GM19452 (cell line): Measurements from ENCODE around the gene CYP19A1.
"Not testable (repeated sequence)": the region's sequence is repeated elsewhere in the genome, so short reads cannot be mapped to it uniquely, and the experiment has no call there.

ENCODE experiments used
- ATAC-seq: cut with Tn5 transposase; IDR thresholded peaks from one replicate; pipeline ENCODE4 v1.9.1; 2021; ENCODE audit not compliant: unreplicated experiment

Gene CYP19A1

DNA sequence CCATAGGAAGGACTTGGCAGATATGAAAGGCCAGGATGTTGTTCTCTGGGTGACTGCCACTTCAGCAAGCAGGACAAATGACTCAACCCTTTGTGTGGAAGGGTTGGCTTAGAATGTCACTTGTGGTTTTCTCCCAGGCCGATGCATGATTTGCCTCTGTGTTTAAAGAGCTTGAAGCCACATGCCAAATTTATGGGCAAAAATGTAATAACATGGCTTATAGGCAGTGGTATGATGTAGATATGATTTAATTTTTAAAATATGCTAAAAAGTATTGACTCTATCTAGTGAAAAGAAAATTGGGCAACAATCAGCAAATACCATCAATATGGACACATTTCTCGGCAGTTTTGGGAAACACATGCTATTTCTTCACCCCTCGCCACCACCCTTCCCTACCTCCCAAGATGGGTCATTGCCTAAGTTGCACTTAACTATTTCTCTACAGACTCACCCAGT lies 114.6 kb downstream of the CYP19A1 start:
- ATAC-seq, result no peak

DNA sequence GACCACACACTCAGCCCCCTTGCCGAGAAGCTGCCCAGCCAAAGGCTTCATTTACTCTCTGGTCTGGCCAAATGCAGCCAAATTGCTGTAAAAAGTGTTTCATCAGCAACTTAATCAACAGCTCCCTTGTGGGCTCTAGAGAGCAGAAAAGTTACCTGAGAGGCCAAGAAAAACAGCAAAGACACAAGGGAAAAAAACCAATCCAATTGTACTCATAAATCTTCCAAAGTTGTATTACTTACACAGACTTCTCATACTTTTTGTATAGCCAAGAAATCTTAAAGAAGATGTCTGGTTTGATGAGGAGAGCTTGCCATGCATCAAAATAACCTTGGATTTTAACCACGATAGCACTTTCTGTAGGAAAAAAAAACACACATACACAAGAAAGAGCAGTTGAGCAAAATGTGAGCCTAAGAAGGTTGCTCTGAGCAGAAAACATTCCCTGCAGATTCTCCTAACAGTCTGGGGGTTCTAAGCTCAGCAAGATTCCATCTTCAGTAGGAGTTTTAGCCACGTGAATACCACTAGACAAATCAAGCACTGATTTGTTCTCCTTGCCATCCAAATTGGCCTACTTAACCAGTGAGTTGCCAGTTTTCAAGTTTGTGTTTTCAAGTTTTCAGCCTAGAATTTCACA lies 120.0 kb downstream of the CYP19A1 start:
- no peak for ATAC-seq

DNA sequence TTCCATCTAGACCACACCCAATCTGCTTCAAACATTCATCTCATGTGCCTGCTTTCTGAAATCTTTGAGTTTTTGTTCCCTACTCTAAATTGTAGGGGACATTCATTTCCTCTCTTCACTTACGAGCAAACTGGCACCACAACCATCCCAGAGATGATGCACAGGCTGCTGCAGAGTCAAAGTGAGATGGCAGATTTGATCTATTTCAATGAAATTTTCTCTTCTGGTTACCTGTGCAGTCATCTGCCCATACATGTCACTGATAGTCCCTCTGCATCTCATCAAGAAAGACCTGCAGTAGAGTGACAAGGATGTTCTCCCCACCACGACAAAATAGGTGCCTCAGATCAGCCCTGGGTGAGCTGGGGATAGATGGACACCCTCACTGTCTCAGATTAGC lies 125.5 kb downstream of the CYP19A1 start:
- no peak for ATAC-seq

DNA sequence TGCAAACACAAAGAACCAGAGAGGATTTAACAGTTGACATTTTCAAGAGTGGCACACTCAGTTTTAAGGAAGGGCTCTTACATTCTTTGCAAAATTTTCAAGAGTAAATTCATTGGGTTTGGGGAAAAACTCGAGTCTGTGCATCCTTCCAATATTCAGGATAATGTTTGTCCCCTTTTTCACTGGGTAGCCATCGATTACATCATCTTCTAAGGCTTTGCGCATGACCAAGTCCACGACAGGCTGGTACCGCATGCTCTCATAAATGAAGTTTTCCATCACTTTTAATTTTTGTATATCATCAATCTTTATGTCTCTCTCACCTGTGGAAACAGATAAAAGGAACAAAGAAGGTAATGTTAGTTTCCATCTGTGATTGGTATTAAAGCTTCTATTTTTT lies 126.2 kb downstream of the CYP19A1 start:
- ATAC-seq, result no peak

DNA sequence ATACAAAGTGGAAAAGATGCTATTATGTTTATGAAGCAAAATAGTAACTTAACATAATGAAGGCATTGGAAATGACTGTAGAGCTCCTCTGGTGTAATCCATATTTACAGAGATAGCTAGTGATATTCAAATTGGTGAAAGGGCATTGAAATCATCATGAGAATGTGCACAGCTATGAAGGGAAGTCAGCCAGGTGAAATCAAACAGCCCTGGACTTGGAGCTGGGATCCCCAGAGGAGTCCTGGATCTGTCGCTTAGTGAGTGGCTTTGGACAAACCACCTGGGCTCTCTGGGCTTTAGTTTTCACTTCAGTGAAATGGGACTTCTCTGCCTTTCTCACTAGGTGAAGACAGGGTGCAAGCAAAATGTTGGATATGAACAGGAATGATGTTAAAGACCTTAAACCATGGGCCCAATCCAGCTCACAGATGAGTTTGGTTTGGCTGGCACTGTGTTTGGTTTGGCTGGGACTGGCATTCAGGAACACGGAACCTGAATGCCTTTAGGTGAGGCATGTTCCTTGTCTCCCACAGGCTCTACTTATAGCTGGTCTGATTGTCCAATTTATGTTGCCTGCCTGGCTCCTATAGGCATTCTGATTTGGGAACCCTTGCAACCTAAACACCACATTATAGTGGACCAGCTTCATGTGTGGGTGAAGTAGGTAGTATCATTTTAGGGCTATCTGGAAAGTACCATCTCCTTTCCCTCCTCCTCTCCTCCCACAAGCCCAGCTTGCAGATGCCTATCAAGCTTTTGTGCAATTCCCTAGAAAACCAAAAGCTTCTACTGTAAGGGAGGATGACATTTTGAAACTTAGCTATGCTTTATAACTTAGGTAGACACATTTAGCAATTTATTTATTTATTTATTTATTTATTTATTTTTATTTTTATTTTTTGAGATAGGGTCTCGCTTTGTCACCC lies 133.1 kb downstream of the CYP19A1 start:
- ATAC-seq, result no peak

DNA sequence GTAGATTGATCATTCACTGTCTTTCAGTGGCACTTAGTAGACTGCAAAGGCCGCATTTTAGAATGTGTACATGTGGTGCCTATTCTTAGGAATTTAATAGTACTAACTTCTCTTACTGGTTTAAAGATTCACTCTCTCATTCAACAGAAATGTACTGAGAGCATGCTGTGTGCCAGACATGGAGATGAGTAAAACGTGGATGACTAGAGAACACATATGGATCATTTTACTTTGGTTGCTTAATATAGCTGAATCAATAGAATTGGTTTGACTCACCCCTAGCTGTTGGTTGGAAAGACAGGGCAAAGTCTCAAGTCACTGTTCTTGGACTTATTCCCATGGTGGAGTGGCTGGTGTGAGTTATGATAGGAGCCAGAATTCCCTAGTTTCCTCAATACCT lies 134.6 kb downstream of the CYP19A1 start:
- no peak for ATAC-seq

DNA sequence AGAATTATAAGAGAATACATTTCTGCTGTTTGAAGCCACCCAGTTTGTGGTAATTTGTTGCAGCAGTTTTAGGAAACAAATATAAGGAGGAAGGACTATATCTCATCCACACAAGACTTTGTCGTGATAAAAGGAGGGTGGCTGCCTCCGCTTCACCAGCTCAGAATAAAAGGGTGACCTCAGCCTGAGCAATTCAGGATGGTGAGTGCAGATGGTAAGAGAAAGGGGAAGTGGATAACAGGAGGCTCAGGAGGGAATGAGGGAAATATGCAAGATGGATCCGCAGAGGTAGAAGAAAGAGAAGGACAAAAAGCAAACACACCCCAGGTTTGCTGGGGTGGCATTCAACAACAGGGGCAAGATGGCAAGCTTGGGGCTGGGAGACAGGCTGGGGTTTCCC lies 135.6 kb downstream of the CYP19A1 start:
- ATAC-seq, result no peak

DNA sequence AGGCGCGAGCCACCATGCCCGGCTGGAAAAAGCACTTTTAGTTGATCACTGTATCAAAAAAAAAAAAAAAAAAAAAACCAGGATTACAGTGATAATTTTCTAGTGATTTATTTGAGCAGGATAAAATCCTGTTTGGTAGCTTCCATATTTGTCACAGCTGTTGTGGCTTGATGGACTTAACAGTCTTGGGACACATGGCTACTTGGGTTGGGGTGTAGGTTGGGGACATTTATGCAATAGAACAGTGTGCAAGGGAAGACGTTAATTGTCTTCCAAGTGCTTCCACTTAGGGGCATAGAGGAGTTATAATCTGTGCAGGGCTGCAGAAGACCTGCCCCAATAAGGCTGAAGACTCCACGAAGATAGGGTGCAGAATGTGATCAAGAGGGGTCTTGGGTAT lies 136.8 kb downstream of the CYP19A1 start:
- no peak for ATAC-seq

DNA sequence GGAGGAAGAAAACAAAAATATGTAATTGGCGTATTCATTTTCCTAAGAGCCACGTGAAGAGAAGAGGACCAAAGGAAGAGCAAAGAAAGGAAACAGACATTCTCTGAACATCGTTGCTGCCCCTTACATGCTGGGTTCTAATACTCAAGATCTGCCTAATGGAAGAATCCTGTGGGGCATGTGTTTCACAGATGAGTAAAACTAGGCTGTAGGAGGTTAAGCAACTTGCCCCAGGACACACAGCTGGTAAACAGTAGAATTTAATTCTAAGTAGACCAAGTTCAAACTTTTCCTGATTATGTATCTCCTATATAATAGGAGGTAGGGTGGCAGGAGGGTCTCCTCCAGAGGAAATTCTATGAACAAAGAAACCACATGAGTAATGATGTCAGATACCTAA lies 137.6 kb downstream of the CYP19A1 start:
- ATAC-seq, result no peak

DNA sequence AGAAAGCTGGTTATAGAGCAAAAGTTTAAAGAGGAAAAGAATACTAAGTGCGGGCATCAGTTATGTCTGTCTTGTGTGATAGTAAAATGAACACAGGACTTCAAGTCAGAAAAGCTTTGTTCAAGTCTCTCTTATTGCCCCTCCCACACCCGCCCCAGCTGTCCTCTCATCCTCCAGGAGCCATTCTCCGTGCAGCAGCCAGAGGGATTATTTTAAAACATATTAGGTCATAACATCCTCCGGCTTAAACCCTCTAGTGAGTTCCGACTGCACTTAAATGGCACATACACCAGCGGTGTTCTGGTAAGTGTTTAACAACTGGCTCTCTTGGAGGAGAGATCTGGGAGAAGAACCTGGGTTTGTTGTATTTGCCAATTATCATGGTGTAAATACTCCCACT lies 138.9 kb downstream of the CYP19A1 start:
- ATAC-seq, result no peak

DNA sequence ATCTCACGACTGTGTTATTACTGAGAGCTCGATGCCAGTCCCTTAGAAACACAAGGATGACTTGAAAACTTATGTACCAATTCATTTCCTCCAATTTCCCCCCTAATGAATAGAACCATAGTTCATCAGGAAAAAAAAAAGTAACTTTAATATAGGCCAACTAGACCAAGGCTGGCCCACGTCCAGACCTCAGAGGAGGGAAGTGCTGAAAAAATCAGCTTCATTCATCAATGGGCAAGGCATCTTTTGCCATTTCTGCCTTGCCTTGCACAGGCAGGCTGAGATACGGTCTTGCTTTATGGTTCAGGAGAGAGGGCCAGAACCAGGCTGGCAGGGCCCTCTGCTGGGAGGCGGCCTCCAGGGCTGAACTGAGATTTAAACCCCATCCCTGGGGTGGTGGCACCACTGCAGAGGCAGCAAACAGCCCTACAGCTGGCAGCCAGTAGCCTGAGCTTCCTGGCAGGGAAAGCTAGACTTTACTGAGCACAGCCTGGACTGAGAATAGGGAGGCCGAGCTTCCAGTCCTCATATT lies 139.6 kb downstream of the CYP19A1 start:
- ATAC-seq, result no peak

DNA sequence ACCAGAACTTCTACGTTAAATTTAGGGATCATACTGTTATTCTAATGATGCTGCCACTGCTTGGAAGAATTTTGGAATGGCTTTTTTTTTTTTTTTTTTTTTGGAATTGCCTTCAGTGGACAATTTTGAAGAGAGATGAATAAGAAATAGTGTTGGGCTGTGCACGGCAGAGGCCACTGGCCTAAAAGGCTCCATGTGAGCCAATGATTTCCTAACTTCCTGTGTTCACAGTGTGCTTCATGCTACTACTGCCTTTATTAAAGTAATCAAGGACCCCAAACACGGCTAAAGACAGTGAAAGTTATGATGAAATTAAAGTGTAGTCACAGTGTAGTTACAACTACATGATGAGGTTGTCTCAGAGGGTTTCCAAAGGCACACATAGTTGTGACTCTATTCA lies 142.9 kb downstream of the CYP19A1 start:
- no peak for ATAC-seq

DNA sequence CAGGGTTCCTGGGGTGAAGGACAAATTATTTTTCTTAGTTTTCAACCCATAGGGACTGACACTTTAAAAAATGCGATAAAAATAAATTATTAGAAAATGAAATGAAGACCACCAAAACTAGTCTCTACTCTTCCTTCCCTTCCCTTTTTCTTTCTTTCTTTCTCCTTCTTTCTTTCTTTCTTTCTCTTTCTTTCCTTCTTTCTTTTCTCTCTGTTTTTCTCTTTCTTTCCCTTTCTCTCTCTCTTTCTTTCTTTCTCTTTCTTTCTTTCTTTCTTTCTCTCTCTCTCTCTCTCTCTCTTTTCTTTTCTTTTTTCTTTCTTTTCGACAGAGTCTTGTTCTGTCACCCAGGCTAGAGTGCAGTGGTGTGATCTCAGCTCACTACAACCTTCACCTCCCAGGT lies 144.4 kb downstream of the CYP19A1 start:
- no peak for ATAC-seq

DNA sequence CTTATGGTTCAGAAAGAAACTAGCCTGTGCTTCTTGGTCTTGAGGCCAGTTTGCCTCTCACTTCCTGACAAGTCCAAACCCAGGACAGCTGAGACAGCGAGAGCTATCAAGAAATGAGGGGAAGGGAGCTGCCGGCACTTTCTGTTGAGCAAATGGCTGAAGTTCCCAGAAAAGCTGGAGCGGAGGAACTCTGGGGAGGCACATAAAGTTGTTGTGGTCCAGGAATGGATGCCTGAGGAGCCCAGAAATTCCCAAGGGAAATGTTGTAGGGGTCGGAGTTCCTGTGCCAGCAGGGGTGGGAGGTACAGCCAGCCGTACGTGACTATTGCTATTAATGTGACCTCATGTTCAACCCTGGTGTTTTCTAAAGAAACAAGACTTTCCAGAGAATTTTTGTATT lies 144.9 kb downstream of the CYP19A1 start:
- no peak for ATAC-seq

DNA sequence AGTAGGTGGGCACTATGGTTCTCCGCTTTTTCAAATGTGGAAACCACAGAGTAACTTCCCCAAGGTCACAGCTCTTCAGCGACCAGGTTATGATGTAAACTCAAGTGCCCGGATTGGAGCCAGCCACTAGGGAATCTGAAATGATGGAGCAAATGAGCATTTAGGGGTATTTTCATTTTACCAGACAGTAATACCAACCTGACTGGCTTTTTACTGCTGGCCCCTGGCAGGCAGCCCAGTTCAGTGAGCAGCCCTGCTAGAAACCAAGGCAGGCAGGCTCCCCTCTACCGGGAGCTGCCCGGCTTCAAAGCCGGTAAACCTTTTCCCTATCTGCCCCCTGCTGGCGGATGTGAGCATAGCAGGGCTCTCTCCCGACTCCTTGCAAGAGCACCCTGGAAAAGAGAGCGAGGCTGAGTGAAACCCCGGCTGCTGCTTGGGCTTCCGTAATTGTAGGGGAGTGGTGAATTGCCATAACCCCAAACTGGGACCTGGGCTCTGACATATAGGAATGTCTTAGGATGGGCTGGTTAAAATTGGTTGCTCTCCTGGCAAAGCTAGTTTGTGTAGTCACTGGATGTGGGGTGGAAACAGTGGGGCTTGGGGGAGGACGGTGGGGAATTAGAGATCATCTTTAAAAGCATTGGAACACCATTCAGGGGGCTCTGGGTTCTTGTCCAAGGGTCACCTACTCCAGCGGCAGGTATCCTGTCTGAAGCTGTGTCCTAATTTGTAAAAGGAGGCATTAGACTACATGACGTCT lies 145.7 kb downstream of the CYP19A1 start:
- no peak for ATAC-seq

DNA sequence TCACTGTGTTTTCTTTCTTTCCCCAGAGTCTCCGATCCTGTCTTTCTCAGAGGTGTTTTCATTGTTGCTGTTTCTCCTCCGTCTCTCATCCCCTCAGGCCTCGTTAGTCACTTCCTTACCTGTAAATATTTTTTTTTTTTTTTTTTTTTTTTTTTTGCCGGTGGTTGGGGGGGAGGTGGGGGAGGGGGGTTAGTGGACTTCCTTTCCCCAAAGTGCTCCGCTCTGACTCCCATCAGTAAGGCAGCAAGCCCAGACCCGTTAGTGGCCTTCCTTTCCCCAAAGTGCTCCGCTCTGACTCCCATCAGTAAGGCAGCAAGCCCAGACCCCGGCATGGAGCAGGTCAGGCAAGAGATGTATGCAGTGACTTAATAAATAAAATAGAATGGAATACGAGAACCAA lies 146.6 kb downstream of the CYP19A1 start:
- ATAC-seq, result no peak

DNA sequence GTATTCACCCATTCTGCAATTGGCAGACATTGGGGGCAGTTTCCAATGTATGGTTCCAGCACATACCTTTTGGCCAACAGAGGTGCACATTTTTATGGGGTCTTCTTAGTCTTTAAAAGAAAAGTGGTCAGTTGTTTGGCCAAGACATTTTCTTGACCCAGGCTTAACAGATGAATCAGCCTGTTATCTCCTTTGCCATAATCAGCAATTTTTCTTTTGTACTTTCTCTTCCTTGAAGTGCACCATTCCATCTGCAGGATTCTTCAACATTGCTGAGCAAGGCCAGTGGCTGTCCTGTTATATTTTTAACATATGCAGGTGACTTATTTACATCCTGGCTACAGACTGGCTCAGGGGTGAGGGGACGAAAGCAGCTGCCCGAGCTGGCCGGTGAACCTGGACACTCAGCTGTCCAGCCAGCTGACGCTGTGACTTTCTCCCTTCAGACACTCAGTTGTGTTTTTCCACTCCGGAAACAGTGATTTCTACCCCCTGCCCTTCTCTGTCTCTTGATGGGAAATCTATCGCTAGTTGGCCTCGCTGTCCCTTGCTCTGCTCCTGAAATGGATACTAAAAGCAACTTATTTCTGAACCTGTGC lies 147.2 kb downstream of the CYP19A1 start:
- no peak for ATAC-seq

DNA sequence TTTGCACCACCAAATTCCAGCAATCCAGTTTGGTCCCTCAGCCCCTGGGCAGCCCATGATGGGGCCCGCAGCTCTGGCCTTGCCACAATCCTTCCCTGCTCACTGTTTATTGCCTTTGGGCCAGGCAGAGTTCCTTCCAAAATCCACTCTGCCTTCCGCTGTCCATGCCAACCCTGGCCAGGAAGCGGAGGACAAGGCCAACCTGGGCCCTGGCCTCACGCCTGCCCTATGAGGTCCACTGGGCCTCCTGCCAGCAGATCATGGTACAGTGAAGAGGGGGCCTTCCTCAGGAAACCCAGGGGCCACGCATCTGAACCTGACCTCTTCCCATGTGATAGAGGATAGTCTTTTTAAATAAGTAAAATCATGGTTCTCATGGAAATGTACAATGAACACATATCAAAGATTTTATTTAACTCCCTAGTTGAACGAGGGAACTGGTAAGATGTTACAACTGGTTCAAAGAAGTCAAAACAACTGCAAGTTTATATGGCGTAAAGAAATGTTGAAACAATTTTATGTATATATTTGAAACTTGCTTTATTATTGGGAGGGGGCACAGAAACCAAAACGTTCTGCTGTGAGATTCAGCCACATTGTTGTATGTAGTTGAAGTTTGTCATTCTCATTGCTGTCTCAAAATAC lies 147.8 kb downstream of the CYP19A1 start:
- ATAC-seq, result no peak

DNA sequence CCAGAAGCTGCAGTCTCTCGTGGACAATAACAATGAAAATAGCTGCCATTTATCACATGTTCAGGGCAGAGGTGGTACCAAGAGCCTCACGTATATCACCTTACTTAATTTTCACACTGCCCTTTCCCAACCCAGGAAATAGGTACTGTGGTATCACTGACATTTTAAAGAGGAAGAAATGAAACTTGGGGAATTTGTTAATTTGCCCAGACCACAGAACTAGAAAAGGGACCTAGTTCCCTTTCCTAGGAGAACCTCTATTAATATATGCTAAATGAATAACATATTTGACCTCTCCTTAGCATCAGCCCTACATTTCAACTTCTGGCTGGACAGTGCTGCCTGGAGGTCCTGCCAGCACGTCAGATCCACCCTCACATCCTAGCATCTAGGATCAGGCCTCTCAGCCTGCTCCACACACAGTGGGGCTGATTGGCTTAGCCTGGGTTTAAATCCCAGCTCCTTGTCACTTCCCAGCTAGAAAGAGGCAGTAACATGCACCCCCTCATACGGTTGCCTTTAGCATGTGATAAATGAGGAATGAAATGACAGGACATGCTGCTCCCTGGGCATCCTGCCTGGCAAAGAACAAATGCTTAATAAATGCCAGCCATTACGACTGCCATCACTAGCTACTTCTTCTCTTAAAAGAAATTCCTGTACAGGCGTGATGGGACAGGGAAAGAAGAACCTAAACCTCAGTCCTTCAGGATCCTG lies 148.6 kb downstream of the CYP19A1 start:
- ATAC-seq, result no peak

DNA sequence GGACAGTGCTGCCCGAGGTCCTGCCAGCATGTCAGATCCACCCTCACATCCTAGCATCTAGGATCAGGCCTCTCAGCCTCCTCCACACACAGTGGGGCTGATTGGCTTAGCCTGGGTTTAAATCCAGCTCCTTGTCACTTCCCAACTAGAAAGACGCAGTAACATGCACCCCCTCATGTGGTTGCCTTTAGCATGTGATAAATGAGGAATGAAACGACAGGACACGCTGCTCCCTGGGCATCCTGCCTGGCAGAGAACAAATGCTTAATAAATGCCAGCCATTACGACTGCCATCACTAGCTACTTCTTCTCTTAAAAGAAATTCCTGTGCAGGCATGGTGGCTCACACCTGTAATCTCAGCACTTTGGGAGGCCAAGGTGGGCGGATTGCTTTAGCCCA lies 149.6 kb downstream of the CYP19A1 start:
- not testable (repeated sequence) for ATAC-seq
